SK-N-SH treated with all-trans-retinoic acid at 6 μM for 48 hours (cell line): ENCODE data around the gene RRP1.

Experiments
- ARNTL ChIP-seq: fragments of 450-650 bp; formaldehyde crosslinking; IDR thresholded peaks from 2 replicates; pipeline ENCODE4 v1.5.0; 2020; ENCODE audit warnings: low read depth, mild to moderate bottlenecking, moderate library complexity, borderline replicate concordance
- BACH2 ChIP-seq: fragments of 250-450 bp; sonication (Bioruptor Pico); IDR thresholded peaks from 2 replicates; pipeline ENCODE4 v1.9.0; 2021; ENCODE audit warnings: mild to moderate bottlenecking, borderline replicate concordance
- CSDC2 ChIP-seq: fragments of 250-450 bp; sonication (Bioruptor Pico); IDR thresholded peaks from 2 replicates; pipeline ENCODE4 v1.5.0; 2020; ENCODE audit warnings: mild to moderate bottlenecking, moderate library complexity
- GLIS3 ChIP-seq: fragments of 250-450 bp; sonication (Bioruptor Pico); IDR thresholded peaks from 2 replicates; pipeline ENCODE4 v1.5.0; 2020; ENCODE audit warnings: mild to moderate bottlenecking, moderate library complexity
- ISL1 ChIP-seq: fragments of 250-450 bp; sonication (Bioruptor Pico); IDR thresholded peaks from 2 replicates; pipeline ENCODE4 v2.1.2; 2022; ENCODE audit warnings: mild to moderate bottlenecking, moderate library complexity
- RARB ChIP-seq: fragments of 250-450 bp; sonication (Bioruptor Pico); IDR thresholded peaks from 2 replicates; pipeline ENCODE4 v1.8.0; 2021; ENCODE audit warnings: mild to moderate bottlenecking, moderate library complexity
- SNAI2 ChIP-seq: fragments of 250-450 bp; sonication (Bioruptor Pico); IDR thresholded peaks from 2 replicates; pipeline ENCODE4 v1.5.0; 2020; ENCODE audit warnings: mild to moderate bottlenecking, moderate library complexity
- TCF4 ChIP-seq: fragments of 250-450 bp; sonication (Bioruptor Pico); IDR thresholded peaks from 2 replicates; pipeline ENCODE4 v1.8.0; 2021; ENCODE audit warnings: mild to moderate bottlenecking, moderate library complexity, borderline replicate concordance
- ZC3H10 ChIP-seq: fragments of 250-450 bp; sonication (Bioruptor Pico); IDR thresholded peaks from 2 replicates; pipeline ENCODE4 v1.5.1; 2021; ENCODE audit warnings: mild to moderate bottlenecking, moderate library complexity
- ZFP3 ChIP-seq: fragments of 250-450 bp; sonication (Bioruptor Pico); IDR thresholded peaks from 2 replicates; pipeline ENCODE4 v1.5.0; 2020; ENCODE audit warnings: mild to moderate bottlenecking, moderate library complexity
- ZNF565 ChIP-seq: fragments of 450-650 bp; formaldehyde crosslinking; conservative IDR thresholded peaks from 2 replicates; pipeline ENCODE4 v1.5.0; 2020; ENCODE audit warnings: low read depth, mild to moderate bottlenecking, moderate library complexity
- ZNF8 ChIP-seq: fragments of 450-650 bp; formaldehyde crosslinking; IDR thresholded peaks from 2 replicates; pipeline ENCODE4 v1.5.0; 2020; ENCODE audit warnings: mild to moderate bottlenecking, moderate library complexity
- TF ChIP-seq, protein P1 (sequence below): fragments of 250-450 bp; sonication (Bioruptor Pico); IDR thresholded peaks from 2 replicates; pipeline ENCODE4 v1.5.1; 2020; ENCODE audit warnings: low read depth, mild to moderate bottlenecking, moderate library complexity
- TF ChIP-seq, protein P2 (sequence below): fragments of 250-450 bp; sonication (Bioruptor Pico); IDR thresholded peaks from 2 replicates; pipeline ENCODE4 v1.8.0; 2020; ENCODE audit warnings: mild to moderate bottlenecking, moderate library complexity, borderline replicate concordance

DNA sequence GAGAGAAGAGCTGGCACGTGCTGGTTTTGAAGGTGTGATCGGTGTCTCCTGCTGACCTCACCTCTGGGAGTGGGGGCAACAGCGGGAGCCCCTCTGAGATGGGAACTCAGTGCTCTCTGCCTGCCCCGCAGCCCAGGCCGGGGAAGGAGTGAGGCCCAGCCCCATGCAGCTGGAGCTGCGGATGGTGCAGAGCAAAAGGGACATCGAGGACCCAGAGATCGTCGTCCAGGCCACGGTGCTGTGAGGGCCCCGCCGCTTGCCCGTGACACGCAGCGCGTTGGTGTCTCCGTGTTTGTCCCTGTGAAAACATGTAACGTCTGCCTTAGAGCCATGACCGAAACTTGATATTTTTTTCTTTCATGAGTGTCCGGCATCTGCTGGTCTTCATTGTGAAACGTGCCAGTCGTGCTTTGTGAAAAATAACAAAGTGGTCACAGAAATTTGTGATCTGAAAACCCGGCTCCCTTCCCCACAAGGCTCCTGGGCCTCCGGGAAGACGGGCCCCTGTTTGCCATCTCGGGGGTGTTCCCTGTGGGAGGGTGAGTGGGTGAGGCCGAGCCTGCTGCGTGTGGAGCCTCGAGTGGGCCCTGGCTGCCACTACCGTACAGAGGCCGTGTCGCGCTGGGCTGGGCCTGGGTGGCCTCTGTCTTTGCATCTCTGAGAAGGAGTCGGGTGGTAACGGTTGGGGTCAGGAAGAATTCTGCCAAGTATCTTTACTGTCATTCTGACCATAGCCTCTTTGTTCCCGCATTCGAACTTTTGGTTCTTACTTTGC is 33.4 kb upstream of the RRP1 start:
- TF ChIP-seq ISL1 (CRISPR knock-in tag) (no peak), TCF4 (no peak), SNAI2 (CRISPR knock-in tag) (no peak), BACH2 (CRISPR knock-in tag) (no peak), ZC3H10 (no peak), ZNF565 (no peak), ZFP3 (no peak), ARNTL (CRISPR knock-in tag) (no peak), RARB (CRISPR knock-in tag) (no peak), GLIS3 (no peak), ZNF8 (CRISPR knock-in tag) (no peak), CSDC2 (CRISPR knock-in tag) (no peak)
- TF ChIP-seq, protein P1, sequence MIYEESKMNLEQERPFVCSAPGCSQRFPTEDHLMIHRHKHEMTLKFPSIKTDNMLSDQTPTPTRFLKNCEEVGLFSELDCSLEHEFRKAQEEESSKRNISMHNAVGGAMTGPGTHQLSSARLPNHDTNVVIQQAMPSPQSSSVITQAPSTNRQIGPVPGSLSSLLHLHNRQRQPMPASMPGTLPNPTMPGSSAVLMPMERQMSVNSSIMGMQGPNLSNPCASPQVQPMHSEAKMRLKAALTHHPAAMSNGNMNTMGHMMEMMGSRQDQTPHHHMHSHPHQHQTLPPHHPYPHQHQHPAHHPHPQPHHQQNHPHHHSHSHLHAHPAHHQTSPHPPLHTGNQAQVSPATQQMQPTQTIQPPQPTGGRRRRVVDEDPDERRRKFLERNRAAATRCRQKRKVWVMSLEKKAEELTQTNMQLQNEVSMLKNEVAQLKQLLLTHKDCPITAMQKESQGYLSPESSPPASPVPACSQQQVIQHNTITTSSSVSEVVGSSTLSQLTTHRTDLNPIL (CRISPR knock-in tag), result no peak
- TF ChIP-seq, protein P2, sequence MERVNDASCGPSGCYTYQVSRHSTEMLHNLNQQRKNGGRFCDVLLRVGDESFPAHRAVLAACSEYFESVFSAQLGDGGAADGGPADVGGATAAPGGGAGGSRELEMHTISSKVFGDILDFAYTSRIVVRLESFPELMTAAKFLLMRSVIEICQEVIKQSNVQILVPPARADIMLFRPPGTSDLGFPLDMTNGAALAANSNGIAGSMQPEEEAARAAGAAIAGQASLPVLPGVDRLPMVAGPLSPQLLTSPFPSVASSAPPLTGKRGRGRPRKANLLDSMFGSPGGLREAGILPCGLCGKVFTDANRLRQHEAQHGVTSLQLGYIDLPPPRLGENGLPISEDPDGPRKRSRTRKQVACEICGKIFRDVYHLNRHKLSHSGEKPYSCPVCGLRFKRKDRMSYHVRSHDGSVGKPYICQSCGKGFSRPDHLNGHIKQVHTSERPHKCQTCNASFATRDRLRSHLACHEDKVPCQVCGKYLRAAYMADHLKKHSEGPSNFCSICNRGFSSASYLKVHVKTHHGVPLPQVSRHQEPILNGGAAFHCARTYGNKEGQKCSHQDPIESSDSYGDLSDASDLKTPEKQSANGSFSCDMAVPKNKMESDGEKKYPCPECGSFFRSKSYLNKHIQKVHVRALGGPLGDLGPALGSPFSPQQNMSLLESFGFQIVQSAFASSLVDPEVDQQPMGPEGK, result no peak
